Thyroid gland (tissue), 4 donors: ENCODE measurements around the gene ENTR1. TPM values are rescaled to one million over a fixed set of nuclear protein-coding genes. Genes with fewer than 3 reads are reported as not detected.

Experiments used
- DNase-seq, 2 donors: peaks; one replicate each; pipeline ENCODE4 v3.0.0-alpha.2; 2019
- H3K27ac ChIP-seq, 3 donors: fragments of 200-600 bp; sonication (generic); 1 replicate in 2 of 3; 2 replicates in 1 of 3; pipeline ENCODE4 v1.5.1; 2016 to 2019; ENCODE audit warnings: mild to moderate bottlenecking in 1 of 3, moderate library complexity in 1 of 3
- H3K27me3 ChIP-seq: fragments of 200-600 bp; sonication (generic); one replicate; pipeline ENCODE4 v1.5.1; 2019
- H3K36me3 ChIP-seq, 2 donors: fragments of 200-600 bp; sonication (generic); one replicate each; pipeline ENCODE4 v1.5.1; 2016 to 2019
- H3K4me1 ChIP-seq, 2 donors: fragments of 200-600 bp; sonication (generic); one replicate each; pipeline ENCODE4 v1.5.1; 2017 to 2019
- H3K4me3 ChIP-seq, 3 donors: fragments of 200-600 bp; sonication (generic); replicated peaks in 1 of 3; 1 replicate in 2 of 3; 2 replicates in 1 of 3; pipeline ENCODE4 v1.5.1; 2016; ENCODE audit warnings: mild to moderate bottlenecking in 1 of 3
- H3K9me3 ChIP-seq: fragments of 200-600 bp; sonication (generic); one replicate; pipeline ENCODE4 v1.5.1; 2017
- CTCF ChIP-seq, 6 experiments: fragments of 200-600 bp in 3 of 6; fragments of 450-650 bp in 3 of 6; sonication (generic) in 3 of 6; IDR thresholded peaks; one replicate each; pipeline ENCODE4 v1.5.1; 2016 to 2019; ENCODE audit warnings: antibody characterized with exemption in 6 of 6, mild to moderate bottlenecking in 2 of 6, inconsistent platforms in 1 of 6, moderate library complexity in 1 of 6
- POLR2A ChIP-seq, 2 donors: fragments of 450-650 bp; IDR thresholded peaks; one replicate each; pipeline ENCODE4 v1.6.1; 2017; ENCODE audit warnings: antibody characterized with exemption in 2 of 2, mild to moderate bottlenecking in 2 of 2, moderate library complexity in 1 of 2
- WGBS, 2 donors: methylation state at CpG; one replicate each; pipeline ENCODE4 v1.1.5; 2017; 5-methylcytosine and 5-hydroxymethylcytosine counted together
- intact Hi-C: fragments of 100-400 bp; cut with DNase I; formaldehyde crosslinking; loops from one replicate; pipeline ENCODE4 v1.15.1; 2023
- total RNA-seq, 4 donors: library from RNA; depleted of rRNA; stranded (reverse); fragments of >200 nt; gene quantifications; one replicate each; pipeline ENCODE4 v1.2.3, GENCODE V29; 2016

Gene ENTR1
- total RNA-seq, 4 donors from 2014 or later: 27.9 to 46.1 (median 33.9) TPM

GRCh38 chr9:136443087-136443486 is 32.7 kb upstream of the ENTR1 start:
- intact Hi-C loops: no loop called here
- Histone ChIP-seq H3K4me3 (no peak overlapping the region), H3K4me1 (peaks cover 7 to 9% of the 10 kb centered on the region in 2 donors), H3K9me3 (no peaks in the 10 kb centered on the region), H3K27ac (no peak overlapping the region), H3K27me3 (no peaks in the 10 kb centered on the region), H3K36me3 (peaks cover 32 to 57% of the 10 kb centered on the region in 2 donors)
- TF ChIP-seq POLR2A (IDR thresholded peaks at IDR 0.05): no peak
- no peak for TF ChIP-seq CTCF (IDR thresholded peaks at IDR 0.05)
- no peak for DNase-seq
- WGBS, 2 donors: 95 to 97% methylated on average over 15 of the region's 15 CpGs

GRCh38 chr9:136442265-136442664 is 31.9 kb upstream of the ENTR1 start:
- Histone ChIP-seq H3K4me1 (peaks cover 16 to 17% of the 10 kb centered on the region in 2 donors), H3K36me3 (peaks cover 24 to 48% of the 10 kb centered on the region in 2 donors), H3K27me3 (no peaks in the 10 kb centered on the region), H3K27ac (no peak overlapping the region), H3K4me3 (no peak overlapping the region), H3K9me3 (no peaks in the 10 kb centered on the region)
- intact Hi-C loops: no loop called here
- no peak for DNase-seq
- TF ChIP-seq CTCF (IDR thresholded peaks at IDR 0.05) (no peak), POLR2A (IDR thresholded peaks at IDR 0.05) (no peak)
- WGBS, 2 donors: 86 to 95% methylated on average over 5 of the region's 5 CpGs

GRCh38 chr9:136441681-136442245 is 31.3 kb upstream of the ENTR1 start:
- no peak overlapping the region for H3K27ac ChIP-seq
- no peak overlapping the region for H3K4me3 ChIP-seq
- intact Hi-C loops: no loop called here
- no peak for DNase-seq
- no peaks in the 10 kb centered on the region for H3K27me3 ChIP-seq
- H3K4me1 ChIP-seq: peaks cover 17 to 21% of the 10 kb centered on the region in 2 donors
- TF ChIP-seq CTCF (IDR thresholded peaks at IDR 0.05) (no peak), POLR2A (IDR thresholded peaks at IDR 0.05) (no peak)
- WGBS, 2 donors: 89 to 91% methylated on average over 13 to 14 of the region's 17 CpGs
- H3K36me3 ChIP-seq: peaks cover 19 to 43% of the 10 kb centered on the region in 2 donors
- no peaks in the 10 kb centered on the region for H3K9me3 ChIP-seq

GRCh38 chr9:136441191-136441680 is 30.8 kb upstream of the ENTR1 start:
- intact Hi-C loops: no loop called here
- Histone ChIP-seq H3K27ac (no peak overlapping the region), H3K4me3 (no peak overlapping the region), H3K27me3 (no peaks in the 10 kb centered on the region), H3K4me1 (peaks cover 17 to 25% of the 10 kb centered on the region in 2 donors), H3K9me3 (no peaks in the 10 kb centered on the region), H3K36me3 (peaks cover 15 to 39% of the 10 kb centered on the region in 2 donors)
- no peak for DNase-seq
- 92 to 94% methylated on average over 15 of the region's 15 CpGs for WGBS, 2 donors
- no peak for TF ChIP-seq CTCF (IDR thresholded peaks at IDR 0.05)
- TF ChIP-seq POLR2A (IDR thresholded peaks at IDR 0.05): no peak
